DND-41 (cell line): ENCODE measurements around the gene PHLPP1.

Source experiments
- ATAC-seq: fragments of 200-7000 bp; cut with Tn5 transposase; 3 replicates; pipeline ENCODE4 v1.9.1; 2021; ENCODE audit warnings: low read depth; ENCODE audit not compliant: insufficient read depth
- DNase-seq: peaks from one replicate; pipeline ENCODE4 v3.0.0-alpha.2; 2020
- H2AFZ ChIP-seq: 2 replicates; pipeline ENCODE4 v1.6.0; 2012; ENCODE audit warnings: low read depth, low read length
- H3K27ac ChIP-seq: 2 replicates; pipeline ENCODE4 v1.5.1; 2012; ENCODE audit warnings: low read length, inconsistent platforms
- H3K27me3 ChIP-seq: fragments of 200-600 bp; sonication (generic); 2 replicates; pipeline ENCODE4 v1.6.0; 2012; ENCODE audit warnings: low read length, mild to moderate bottlenecking, inconsistent platforms; ENCODE audit not compliant: insufficient read depth, poor library complexity
- H3K36me3 ChIP-seq: 2 replicates; pipeline ENCODE4 v1.5.1; 2012; ENCODE audit warnings: low read length, inconsistent platforms; ENCODE audit not compliant: insufficient read depth
- H3K4me1 ChIP-seq: 2 replicates; pipeline ENCODE4 v1.5.1; 2012; ENCODE audit warnings: mild to moderate bottlenecking, low read length; ENCODE audit not compliant: insufficient read depth
- H3K4me2 ChIP-seq: 2 replicates; pipeline ENCODE4 v1.6.0; 2012; ENCODE audit warnings: mild to moderate bottlenecking, moderate library complexity, low read length, inconsistent platforms; ENCODE audit not compliant: insufficient read depth
- H3K4me3 ChIP-seq, 2 experiments: fragments of 200-600 bp in 1 of 2; shearing (Covaris generic) in 1 of 2; 2 replicates each; pipeline ENCODE4 v1.5.1; 2012 to 2016; ENCODE audit warnings: inconsistent platforms in 2 of 2, low read length in 2 of 2, mild to moderate bottlenecking in 2 of 2, low read depth in 1 of 2, moderate library complexity in 1 of 2
- H3K79me2 ChIP-seq: 2 replicates; pipeline ENCODE4 v1.6.0; 2012; ENCODE audit warnings: low read length, inconsistent platforms; ENCODE audit not compliant: insufficient read depth
- H3K9ac ChIP-seq: 2 replicates; pipeline ENCODE4 v1.6.0; 2012; ENCODE audit warnings: low read depth, mild to moderate bottlenecking, inconsistent platforms, low read length, moderate library complexity
- H3K9me3 ChIP-seq: 2 replicates; pipeline ENCODE4 v1.5.1; 2012; ENCODE audit warnings: low read length, moderate library complexity, mild to moderate bottlenecking, inconsistent platforms; ENCODE audit not compliant: insufficient read depth, severe bottlenecking
- H4K20me1 ChIP-seq: 2 replicates; pipeline ENCODE4 v1.6.0; 2012; ENCODE audit warnings: low read length; ENCODE audit not compliant: insufficient read depth
- CTCF ChIP-seq: IDR thresholded peaks from 2 replicates; pipeline ENCODE4 v1.5.1; 2012; ENCODE audit warnings: borderline replicate concordance, low read length, moderate library complexity, mild to moderate bottlenecking; ENCODE audit not compliant: poor library complexity, severe bottlenecking; ENCODE audit errors: extremely low read depth
- EZH2 ChIP-seq: IDR thresholded peaks from 3 replicates; pipeline ENCODE4 v1.6.1; 2012; ENCODE audit warnings: borderline replicate concordance, low read depth, mild to moderate bottlenecking, moderate library complexity, low read length, inconsistent platforms; ENCODE audit not compliant: severe bottlenecking

Gene PHLPP1

GRCh38 chr18:62973689-62974088 is 258.3 kb downstream of the PHLPP1 start:
- Histone ChIP-seq H3K79me2 (no peaks in the 10 kb centered on the region), H2AFZ (no peak overlapping the region), H3K27me3 (no peaks in the 10 kb centered on the region), H3K9me3 (no peaks in the 10 kb centered on the region), H3K27ac (no peak overlapping the region), H3K4me2 (no peak overlapping the region), H3K9ac (no peak overlapping the region), H3K4me1 (no peaks in the 10 kb centered on the region), H3K36me3 (peaks cover 25% of the 10 kb centered on the region), H4K20me1 (0 out of 2 replicates have a peak, but pooled peaks cover 3% of the 10 kb centered on the region), H3K4me3 (no peak overlapping the region)
- DNase-seq (no peak), ATAC-seq (no peak)
- TF ChIP-seq CTCF, result no peak
- TF ChIP-seq EZH2, result no peak

GRCh38 chr18:62974388-62974787 is 259.0 kb downstream of the PHLPP1 start:
- DNase-seq, result no peak
- H2AFZ ChIP-seq, result no peak overlapping the region
- no peak overlapping the region for H3K4me2 ChIP-seq
- no peaks in the 10 kb centered on the region for H3K4me1 ChIP-seq
- H3K4me3 ChIP-seq, result no peak overlapping the region
- no peaks in the 10 kb centered on the region for H3K9me3 ChIP-seq
- no peak overlapping the region for H3K9ac ChIP-seq
- ATAC-seq, result no peak
- H3K36me3 ChIP-seq, result peaks cover 29% of the 10 kb centered on the region
- H3K27ac ChIP-seq, result no peak overlapping the region
- H3K27me3 ChIP-seq, result no peaks in the 10 kb centered on the region
- H4K20me1 ChIP-seq, result 0 out of 2 replicates have a peak, but pooled peaks cover 3% of the 10 kb centered on the region
- H3K79me2 ChIP-seq, result no peaks in the 10 kb centered on the region
- TF ChIP-seq CTCF, result no peak
- TF ChIP-seq EZH2, result no peak

- DNase-seq, result no peak
- H3K4me1 ChIP-seq, result no peaks in the 10 kb centered on the region
- H4K20me1 ChIP-seq, result 0 out of 2 replicates have a peak, but pooled peaks cover 3% of the 10 kb centered on the region
- H3K27ac ChIP-seq, result no peak overlapping the region
- H3K4me3 ChIP-seq, result no peak overlapping the region
- no peaks in the 10 kb centered on the region for H3K27me3 ChIP-seq
- H3K9me3 ChIP-seq, result no peaks in the 10 kb centered on the region
- no peak for TF ChIP-seq CTCF
- TF ChIP-seq EZH2, result no peak
- H3K79me2 ChIP-seq, result no peaks in the 10 kb centered on the region
- H3K36me3 ChIP-seq, result peaks cover 29% of the 10 kb centered on the region
- H3K9ac ChIP-seq, result no peak overlapping the region
- no peak overlapping the region for H3K4me2 ChIP-seq
- peak; percentile 58 for ATAC-seq
- H2AFZ ChIP-seq, result no peak overlapping the region
These were observed 259.8 kb downstream of the PHLPP1 start for GRCh38 chr18:62974928-62975675.
